Suprapubic skin (tissue), 3 donors: ENCODE results near the gene TNPO1.

Experiments used
- CTCF ChIP-seq, 2 donors: fragments of 200-600 bp in 1 of 2; fragments of 450-650 bp in 1 of 2; sonication (generic) in 1 of 2; IDR thresholded peaks; one replicate each; pipeline ENCODE4 v1.5.1; 2016 to 2019; ENCODE audit warnings: antibody characterized with exemption in 2 of 2, mild to moderate bottlenecking in 1 of 2, moderate library complexity in 1 of 2
- POLR2AphosphoS5 ChIP-seq, 3 donors: sonication (generic); formaldehyde crosslinking; IDR thresholded peaks; one replicate each; pipeline ENCODE4 v1.6.1; 2017; ENCODE audit warnings: antibody characterized with exemption in 3 of 3

- TF ChIP-seq CTCF (IDR thresholded peaks at IDR 0.05) (no peak), POLR2AphosphoS5 (IDR thresholded peaks at IDR 0.05) (no peak)
Observed at GRCh38 chr5:72844218-72844603, 27.8 kb downstream of the TNPO1 start.
